ENCODE measurements around the gene CPNE6.

The CPNE6 gene

GRCh38 chr14:24055971-24056799, 15.2 kb upstream of the CPNE6 start:
- no peak for TF ChIP-seq CSDC2 (CRISPR knock-in tag; IDR thresholded peaks at IDR 0.05)
- no peak for TF ChIP-seq BACH2 (CRISPR knock-in tag; IDR thresholded peaks at IDR 0.05; ENCODE audit: borderline replicate concordance)
- TF ChIP-seq ARNTL (CRISPR knock-in tag; IDR thresholded peaks at IDR 0.05; ENCODE audit: borderline replicate concordance, low read depth): no peak
- TF ChIP-seq OSR1 (CRISPR knock-in tag; IDR thresholded peaks at IDR 0.05): no peak
- no peak for TF ChIP-seq CREB5 (CRISPR knock-in tag; IDR thresholded peaks at IDR 0.05; ENCODE audit: low read depth)
- no peak for TF ChIP-seq TSHZ2 (CRISPR knock-in tag; IDR thresholded peaks at IDR 0.05)
- TF ChIP-seq ZNF70 (CRISPR knock-in tag; IDR thresholded peaks at IDR 0.05): no peak
- no peak for TF ChIP-seq ZNF8 (CRISPR knock-in tag; IDR thresholded peaks at IDR 0.05)
- TF ChIP-seq SNAI2 (CRISPR knock-in tag; IDR thresholded peaks at IDR 0.05): no peak
- no peak for TF ChIP-seq ZFP30 (CRISPR knock-in tag; IDR thresholded peaks at IDR 0.05)
- TF ChIP-seq ZFP3 (CRISPR knock-in tag; IDR thresholded peaks at IDR 0.05): no peak
- TF ChIP-seq GLIS3 (CRISPR knock-in tag; IDR thresholded peaks at IDR 0.05): no peak
- no peak for TF ChIP-seq CSRNP3 (CRISPR knock-in tag; IDR thresholded peaks at IDR 0.05)
- TF ChIP-seq ISL1 (CRISPR knock-in tag; IDR thresholded peaks at IDR 0.05): no peak
- TF ChIP-seq TCF4 (CRISPR knock-in tag; IDR thresholded peaks at IDR 0.05; ENCODE audit: borderline replicate concordance): no peak
- no peak for ATAC-seq

GRCh38 chr14:24056800-24057184, 14.6 kb upstream of the CPNE6 start:
- ATAC-seq: no peak
- TF ChIP-seq TCF4 (CRISPR knock-in tag; IDR thresholded peaks at IDR 0.05; ENCODE audit: borderline replicate concordance) (no peak), CREB5 (CRISPR knock-in tag; IDR thresholded peaks at IDR 0.05; ENCODE audit: low read depth) (no peak), RARB (CRISPR knock-in tag; IDR thresholded peaks at IDR 0.05) (no peak)

GRCh38 chr14:24057271-24057670, 14.1 kb upstream of the CPNE6 start:
- no peak for TF ChIP-seq CSDC2 (CRISPR knock-in tag; IDR thresholded peaks at IDR 0.05)
- TF ChIP-seq ZNF70 (CRISPR knock-in tag; IDR thresholded peaks at IDR 0.05): no peak
- TF ChIP-seq CREB5 (CRISPR knock-in tag; IDR thresholded peaks at IDR 0.05; ENCODE audit: low read depth): no peak
- TF ChIP-seq ZNF565 (CRISPR knock-in tag; conservative IDR thresholded peaks at IDR 0.05; ENCODE audit: low read depth): no peak
- no peak for TF ChIP-seq TCF4 (CRISPR knock-in tag; IDR thresholded peaks at IDR 0.05; ENCODE audit: borderline replicate concordance)
- TF ChIP-seq ARNTL (CRISPR knock-in tag; IDR thresholded peaks at IDR 0.05; ENCODE audit: borderline replicate concordance, low read depth): no peak
- no peak for TF ChIP-seq PATZ1 (CRISPR knock-in tag; IDR thresholded peaks at IDR 0.05; ENCODE audit: borderline replicate concordance)
- TF ChIP-seq TOX (CRISPR knock-in tag; IDR thresholded peaks at IDR 0.05; ENCODE audit: borderline replicate concordance): no peak
- TF ChIP-seq RARB (CRISPR knock-in tag; IDR thresholded peaks at IDR 0.05): no peak
- no peak for TF ChIP-seq TSHZ2 (CRISPR knock-in tag; IDR thresholded peaks at IDR 0.05)
- no peak for TF ChIP-seq PPARA (CRISPR knock-in tag; IDR thresholded peaks at IDR 0.05; ENCODE audit: borderline replicate concordance)
- TF ChIP-seq OSR1 (CRISPR knock-in tag; IDR thresholded peaks at IDR 0.05): no peak
- ATAC-seq: no peak

Measured in SK-N-SH treated with all-trans-retinoic acid at 6 μM for 48 hours (cell line).